WERI-Rb-1 (cell line): ENCODE results near the gene PTPRD.
"Not testable (repeated sequence)": the region's sequence is repeated elsewhere in the genome, so short reads cannot be mapped to it uniquely, and the experiment has no call there.

Source experiments
- DNase-seq: peaks from one replicate; pipeline ENCODE4 v3.0.0-alpha.2; 2020
- H3K27ac ChIP-seq: fragments of 250-450 bp; sonication (Bioruptor Pico); 2 replicates; pipeline ENCODE4 v1.5.1; 2020; ENCODE audit warnings: mild to moderate bottlenecking, moderate library complexity
- H3K27me3 ChIP-seq: fragments of 250-450 bp; sonication (Bioruptor Pico); 2 replicates; pipeline ENCODE4 v1.5.1; 2021; ENCODE audit warnings: mild to moderate bottlenecking, low read depth, moderate library complexity; ENCODE audit not compliant: insufficient read depth, severe bottlenecking
- H3K36me3 ChIP-seq: fragments of 250-450 bp; sonication (Bioruptor Pico); 2 replicates; pipeline ENCODE4 v1.5.1; 2020; ENCODE audit warnings: mild to moderate bottlenecking, moderate library complexity
- H3K4me3 ChIP-seq: 2 replicates; pipeline ENCODE4 v1.5.1; 2011; ENCODE audit warnings: low read depth, mild to moderate bottlenecking, control low read depth, low read length
- H3K9me3 ChIP-seq: fragments of 250-450 bp; sonication (Bioruptor Pico); 2 replicates; pipeline ENCODE4 v1.5.1; 2021; ENCODE audit warnings: mild to moderate bottlenecking, moderate library complexity; ENCODE audit not compliant: severe bottlenecking
- TF ChIP-seq, protein P1 (sequence below): IDR thresholded peaks from 2 replicates; pipeline ENCODE4 v1.5.1; 2011; ENCODE audit warnings: low read depth, mild to moderate bottlenecking, control low read depth, inconsistent platforms, low read length

PTPRD gene

DNA sequence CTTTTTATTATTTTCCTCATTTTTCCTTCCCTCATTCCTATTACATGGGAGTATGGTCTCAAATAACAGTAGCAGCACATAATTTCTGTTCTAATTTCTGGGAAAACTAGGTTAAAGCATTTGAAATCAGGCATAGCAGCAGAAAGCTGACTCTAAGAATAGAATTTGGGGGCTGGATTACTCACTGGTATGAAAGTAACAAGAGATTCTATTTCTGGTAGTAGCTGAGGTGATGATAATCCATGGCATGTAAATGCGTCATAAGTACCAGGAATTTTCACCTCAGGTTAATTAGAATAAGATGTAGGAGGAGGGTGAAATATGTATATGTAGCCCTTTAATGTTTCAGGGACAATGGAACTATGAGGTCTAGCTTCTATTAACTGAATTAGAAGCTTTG lies 662.0 kb downstream of the PTPRD start:
- Histone ChIP-seq H3K9me3 (no peaks in the 10 kb centered on the region), H3K4me3 (no peak overlapping the region), H3K27me3 (no peaks in the 10 kb centered on the region), H3K27ac (no peak overlapping the region), H3K36me3 (no peaks in the 10 kb centered on the region)
- TF ChIP-seq, protein P1, sequence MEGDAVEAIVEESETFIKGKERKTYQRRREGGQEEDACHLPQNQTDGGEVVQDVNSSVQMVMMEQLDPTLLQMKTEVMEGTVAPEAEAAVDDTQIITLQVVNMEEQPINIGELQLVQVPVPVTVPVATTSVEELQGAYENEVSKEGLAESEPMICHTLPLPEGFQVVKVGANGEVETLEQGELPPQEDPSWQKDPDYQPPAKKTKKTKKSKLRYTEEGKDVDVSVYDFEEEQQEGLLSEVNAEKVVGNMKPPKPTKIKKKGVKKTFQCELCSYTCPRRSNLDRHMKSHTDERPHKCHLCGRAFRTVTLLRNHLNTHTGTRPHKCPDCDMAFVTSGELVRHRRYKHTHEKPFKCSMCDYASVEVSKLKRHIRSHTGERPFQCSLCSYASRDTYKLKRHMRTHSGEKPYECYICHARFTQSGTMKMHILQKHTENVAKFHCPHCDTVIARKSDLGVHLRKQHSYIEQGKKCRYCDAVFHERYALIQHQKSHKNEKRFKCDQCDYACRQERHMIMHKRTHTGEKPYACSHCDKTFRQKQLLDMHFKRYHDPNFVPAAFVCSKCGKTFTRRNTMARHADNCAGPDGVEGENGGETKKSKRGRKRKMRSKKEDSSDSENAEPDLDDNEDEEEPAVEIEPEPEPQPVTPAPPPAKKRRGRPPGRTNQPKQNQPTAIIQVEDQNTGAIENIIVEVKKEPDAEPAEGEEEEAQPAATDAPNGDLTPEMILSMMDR, result no peak
- no peak for DNase-seq

DNA sequence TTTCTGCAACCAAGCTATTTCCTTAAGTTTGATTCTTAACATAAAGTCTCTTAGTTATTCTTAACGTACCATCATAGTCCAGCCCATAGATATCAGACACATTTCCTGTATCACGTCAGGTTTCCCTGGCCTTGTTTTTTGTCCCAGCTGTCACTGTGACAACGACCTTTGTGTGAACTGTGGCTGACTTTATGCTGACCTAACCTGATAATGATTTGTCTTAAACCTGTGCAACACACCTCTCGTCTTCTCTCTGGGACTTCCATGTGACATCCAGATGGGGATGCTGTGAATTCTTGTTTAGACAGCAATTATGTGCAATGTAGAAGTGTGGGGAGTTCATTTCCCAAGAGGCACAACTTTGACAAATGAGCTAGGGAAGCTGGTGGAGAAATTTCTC lies 662.8 kb downstream of the PTPRD start:
- H3K4me3 ChIP-seq, result no peak overlapping the region
- H3K36me3 ChIP-seq, result no peaks in the 10 kb centered on the region
- no peaks in the 10 kb centered on the region for H3K9me3 ChIP-seq
- no peaks in the 10 kb centered on the region for H3K27me3 ChIP-seq
- no peak for DNase-seq
- H3K27ac ChIP-seq, result no peak overlapping the region
- TF ChIP-seq, protein P1, result no peak

DNA sequence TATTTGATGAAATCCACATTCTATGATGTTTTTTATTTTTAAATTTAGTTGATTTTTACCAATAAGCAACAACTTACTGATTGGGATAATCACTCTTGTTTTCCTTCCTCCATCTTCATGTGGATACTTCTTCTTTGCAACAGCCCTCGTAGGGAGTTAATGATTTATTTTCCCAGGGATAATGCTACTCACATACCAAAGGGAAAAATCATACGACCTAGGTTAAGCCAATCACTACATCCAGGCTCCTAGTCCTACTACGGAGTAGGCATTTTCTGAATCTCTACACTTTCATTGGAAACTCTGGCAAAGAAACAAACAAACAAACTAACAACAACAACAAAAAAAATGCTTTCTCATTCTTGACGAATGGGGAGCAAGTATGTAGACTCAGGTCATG lies 663.4 kb downstream of the PTPRD start:
- Histone ChIP-seq H3K9me3 (no peaks in the 10 kb centered on the region), H3K4me3 (no peak overlapping the region), H3K27me3 (no peaks in the 10 kb centered on the region), H3K27ac (no peak overlapping the region), H3K36me3 (no peaks in the 10 kb centered on the region)
- TF ChIP-seq, protein P1, result no peak
- no peak for DNase-seq

DNA sequence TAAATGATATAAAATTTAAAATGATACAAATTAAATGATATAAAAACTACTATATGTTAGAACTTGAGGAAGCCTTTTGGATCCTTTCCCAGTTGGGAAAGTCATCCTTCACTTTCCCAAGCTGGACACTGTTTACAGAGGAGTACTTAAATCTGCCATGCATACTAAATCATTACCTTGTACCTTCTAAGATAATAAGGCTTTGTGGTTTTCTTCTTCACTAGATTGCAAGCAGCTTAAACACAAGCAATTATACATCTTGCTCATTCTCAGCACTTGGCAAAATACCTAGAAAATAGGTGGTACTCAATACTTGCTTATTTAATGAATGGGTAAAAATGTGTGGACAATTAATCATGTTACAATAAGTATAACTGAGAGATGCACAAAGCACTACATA lies 666.8 kb downstream of the PTPRD start:
- Histone ChIP-seq H3K27me3 (no peaks in the 10 kb centered on the region), H3K27ac (no peak overlapping the region), H3K9me3 (no peaks in the 10 kb centered on the region), H3K4me3 (no peak overlapping the region), H3K36me3 (no peaks in the 10 kb centered on the region)
- TF ChIP-seq, protein P1, result no peak
- DNase-seq, result no peak

DNA sequence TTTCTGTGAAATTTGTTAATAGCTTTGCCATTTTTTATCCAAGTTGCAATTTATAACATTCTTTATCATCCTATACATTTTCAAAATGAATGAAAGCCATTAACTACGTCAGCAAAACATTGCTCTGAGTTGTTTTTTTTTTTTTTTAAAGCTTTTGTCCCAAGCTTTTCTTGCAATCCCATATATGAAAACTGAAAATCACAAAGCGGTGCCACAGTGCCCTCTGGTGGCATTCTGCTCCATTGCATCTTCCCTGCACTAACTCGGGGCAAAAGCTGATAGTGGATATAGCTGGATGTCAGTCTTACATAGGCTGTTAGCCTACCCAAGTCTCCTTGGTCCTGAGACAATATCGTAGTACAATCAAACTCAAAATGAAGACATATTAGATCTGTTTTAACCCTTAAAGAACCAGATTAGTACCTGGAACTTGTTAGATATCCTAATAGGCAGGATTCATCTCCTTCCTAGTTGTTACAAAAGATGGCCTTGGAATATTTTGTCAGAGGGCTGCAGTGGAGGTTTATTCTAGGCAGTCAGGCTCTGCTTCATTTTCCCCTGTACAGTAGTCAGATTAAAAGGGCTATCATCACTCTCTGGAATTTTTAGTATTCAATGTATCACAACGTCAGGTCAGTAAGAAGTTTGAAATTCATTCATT lies 669.9 kb downstream of the PTPRD start:
- H3K9me3 ChIP-seq, result no peaks in the 10 kb centered on the region
- no peak overlapping the region for H3K27ac ChIP-seq
- no peak overlapping the region for H3K4me3 ChIP-seq
- H3K36me3 ChIP-seq, result no peaks in the 10 kb centered on the region
- peak; percentile 69 for DNase-seq
- TF ChIP-seq, protein P1, result peak; percentile 84
- H3K27me3 ChIP-seq, result no peaks in the 10 kb centered on the region

DNA sequence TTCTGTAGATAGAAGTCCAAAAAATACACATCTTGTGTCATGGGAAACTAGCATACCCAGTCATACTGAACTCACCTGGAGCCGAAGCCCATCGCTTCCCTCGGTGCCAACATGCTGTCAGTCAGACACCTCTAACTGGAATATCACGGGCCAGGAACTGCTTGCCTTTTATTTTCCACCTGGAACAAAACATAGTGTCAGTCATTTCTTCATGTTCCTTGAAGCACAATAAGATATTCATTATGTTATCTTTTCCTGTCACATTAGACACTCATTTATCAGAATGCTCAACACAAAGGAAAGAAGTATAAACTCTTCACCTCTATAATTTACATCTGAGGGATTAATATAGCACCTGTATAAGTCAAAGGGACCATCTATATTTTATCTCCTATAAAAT lies 674.4 kb downstream of the PTPRD start:
- TF ChIP-seq, protein P1, result no peak

DNA sequence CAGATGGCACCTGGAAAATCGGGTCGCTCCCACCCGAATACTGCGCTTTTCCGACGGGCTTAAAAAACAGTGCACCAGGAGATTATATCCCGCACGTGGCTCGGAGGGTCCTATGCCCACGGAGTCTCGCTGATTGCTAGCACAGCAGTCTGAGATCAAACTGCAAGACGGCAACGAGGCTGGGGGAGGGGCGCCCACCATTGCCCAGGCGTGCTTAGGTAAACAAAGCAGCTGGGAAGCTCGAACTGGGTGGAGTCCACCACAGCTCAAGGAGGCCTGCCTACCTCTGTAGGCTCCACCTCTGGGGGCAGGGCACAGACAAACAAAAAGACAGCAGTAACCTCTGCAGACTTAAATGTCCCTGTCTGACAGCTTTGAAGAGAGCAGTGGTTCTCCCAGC lies 681.3 kb downstream of the PTPRD start:
- not testable (repeated sequence) for H3K27me3 ChIP-seq, H3K36me3 ChIP-seq, H3K9me3 ChIP-seq, H3K27ac ChIP-seq, H3K4me3 ChIP-seq, DNase-seq

More for the DNA sequence above, 674.4 kb downstream of the PTPRD start:
- no peaks in the 10 kb centered on the region for H3K27me3 ChIP-seq
- no peak overlapping the region for H3K27ac ChIP-seq
- H3K4me3 ChIP-seq, result no peak overlapping the region
- H3K36me3 ChIP-seq, result no peaks in the 10 kb centered on the region
- no peak for DNase-seq
- no peaks in the 10 kb centered on the region for H3K9me3 ChIP-seq
